ENCODE measurements around the gene UCHL5. TPM values are rescaled to one million over a fixed set of nuclear protein-coding genes. Genes with fewer than 3 reads are reported as not detected.

The UCHL5 gene
- total and polyA plus RNA-seq, 2 of the 13 experiments (the other 11 are each of a cell fraction or from before 2014, with no cell fraction given) = 18.2 to 44.1 TPM

GRCh38 chr1:193104907-193105820 lies 46.0 kb upstream of the UCHL5 start, which contains the start of gene GLRX2 (continued):
- TF ChIP-seq ZBTB40 (IDR thresholded peaks at IDR 0.05) (no peak), ZBTB40 (CRISPR knock-in tag; IDR thresholded peaks at IDR 0.05) (no peak), ZSCAN20 (CRISPR knock-in tag; IDR thresholded peaks at IDR 0.05; ENCODE audit: borderline replicate concordance) (no peak), KDM2A (CRISPR knock-in tag; IDR thresholded peaks at IDR 0.05; ENCODE audit: borderline replicate concordance, low read depth) (peak; percentile 42; the same call in 1 of the 2 replicates), HMGA1 (CRISPR knock-in tag; conservative IDR thresholded peaks at IDR 0.05) (no peak), SP140L (CRISPR knock-in tag; IDR thresholded peaks at IDR 0.05; ENCODE audit: borderline replicate concordance) (no peak), XBP1 (CRISPR knock-in tag; IDR thresholded peaks at IDR 0.05) (no peak), ZNF891 (CRISPR knock-in tag; IDR thresholded peaks at IDR 0.05) (peak; percentile 71; the same call in 1 of the 2 replicates)
- TF ChIP-seq, protein P1, sequence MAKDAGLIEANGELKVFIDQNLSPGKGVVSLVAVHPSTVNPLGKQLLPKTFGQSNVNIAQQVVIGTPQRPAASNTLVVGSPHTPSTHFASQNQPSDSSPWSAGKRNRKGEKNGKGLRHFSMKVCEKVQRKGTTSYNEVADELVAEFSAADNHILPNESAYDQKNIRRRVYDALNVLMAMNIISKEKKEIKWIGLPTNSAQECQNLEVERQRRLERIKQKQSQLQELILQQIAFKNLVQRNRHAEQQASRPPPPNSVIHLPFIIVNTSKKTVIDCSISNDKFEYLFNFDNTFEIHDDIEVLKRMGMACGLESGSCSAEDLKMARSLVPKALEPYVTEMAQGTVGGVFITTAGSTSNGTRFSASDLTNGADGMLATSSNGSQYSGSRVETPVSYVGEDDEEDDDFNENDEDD (CRISPR knock-in tag; IDR thresholded peaks at IDR 0.05; ENCODE audit: borderline replicate concordance) = 0 out of 2 replicates have a peak, but pooled peaks have one; percentile 59
- TF ChIP-seq, protein P2, sequence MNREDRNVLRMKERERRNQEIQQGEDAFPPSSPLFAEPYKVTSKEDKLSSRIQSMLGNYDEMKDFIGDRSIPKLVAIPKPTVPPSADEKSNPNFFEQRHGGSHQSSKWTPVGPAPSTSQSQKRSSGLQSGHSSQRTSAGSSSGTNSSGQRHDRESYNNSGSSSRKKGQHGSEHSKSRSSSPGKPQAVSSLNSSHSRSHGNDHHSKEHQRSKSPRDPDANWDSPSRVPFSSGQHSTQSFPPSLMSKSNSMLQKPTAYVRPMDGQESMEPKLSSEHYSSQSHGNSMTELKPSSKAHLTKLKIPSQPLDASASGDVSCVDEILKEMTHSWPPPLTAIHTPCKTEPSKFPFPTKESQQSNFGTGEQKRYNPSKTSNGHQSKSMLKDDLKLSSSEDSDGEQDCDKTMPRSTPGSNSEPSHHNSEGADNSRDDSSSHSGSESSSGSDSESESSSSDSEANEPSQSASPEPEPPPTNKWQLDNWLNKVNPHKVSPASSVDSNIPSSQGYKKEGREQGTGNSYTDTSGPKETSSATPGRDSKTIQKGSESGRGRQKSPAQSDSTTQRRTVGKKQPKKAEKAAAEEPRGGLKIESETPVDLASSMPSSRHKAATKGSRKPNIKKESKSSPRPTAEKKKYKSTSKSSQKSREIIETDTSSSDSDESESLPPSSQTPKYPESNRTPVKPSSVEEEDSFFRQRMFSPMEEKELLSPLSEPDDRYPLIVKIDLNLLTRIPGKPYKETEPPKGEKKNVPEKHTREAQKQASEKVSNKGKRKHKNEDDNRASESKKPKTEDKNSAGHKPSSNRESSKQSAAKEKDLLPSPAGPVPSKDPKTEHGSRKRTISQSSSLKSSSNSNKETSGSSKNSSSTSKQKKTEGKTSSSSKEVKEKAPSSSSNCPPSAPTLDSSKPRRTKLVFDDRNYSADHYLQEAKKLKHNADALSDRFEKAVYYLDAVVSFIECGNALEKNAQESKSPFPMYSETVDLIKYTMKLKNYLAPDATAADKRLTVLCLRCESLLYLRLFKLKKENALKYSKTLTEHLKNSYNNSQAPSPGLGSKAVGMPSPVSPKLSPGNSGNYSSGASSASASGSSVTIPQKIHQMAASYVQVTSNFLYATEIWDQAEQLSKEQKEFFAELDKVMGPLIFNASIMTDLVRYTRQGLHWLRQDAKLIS (CRISPR knock-in tag; IDR thresholded peaks at IDR 0.05) = 0 out of 2 replicates have a peak, but pooled peaks have one; percentile 52
- TF ChIP-seq, protein P3, sequence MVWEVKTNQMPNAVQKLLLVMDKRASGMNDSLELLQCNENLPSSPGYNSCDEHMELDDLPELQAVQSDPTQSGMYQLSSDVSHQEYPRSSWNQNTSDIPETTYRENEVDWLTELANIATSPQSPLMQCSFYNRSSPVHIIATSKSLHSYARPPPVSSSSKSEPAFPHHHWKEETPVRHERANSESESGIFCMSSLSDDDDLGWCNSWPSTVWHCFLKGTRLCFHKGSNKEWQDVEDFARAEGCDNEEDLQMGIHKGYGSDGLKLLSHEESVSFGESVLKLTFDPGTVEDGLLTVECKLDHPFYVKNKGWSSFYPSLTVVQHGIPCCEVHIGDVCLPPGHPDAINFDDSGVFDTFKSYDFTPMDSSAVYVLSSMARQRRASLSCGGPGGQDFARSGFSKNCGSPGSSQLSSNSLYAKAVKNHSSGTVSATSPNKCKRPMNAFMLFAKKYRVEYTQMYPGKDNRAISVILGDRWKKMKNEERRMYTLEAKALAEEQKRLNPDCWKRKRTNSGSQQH (CRISPR knock-in tag; IDR thresholded peaks at IDR 0.05; ENCODE audit: low read depth) = no peak

Measured in HepG2 (cell line).